ENCODE measurements around the gene MAN2A1.

- TF ChIP-seq POLR2A (IDR thresholded peaks at IDR 0.05; ENCODE audit: low read depth, low read length): no peak
- no peak for TF ChIP-seq POLR2AphosphoS5 (IDR thresholded peaks at IDR 0.05; ENCODE audit: low read depth, low read length)
These were observed 144.2 kb downstream of the MAN2A1 start for GRCh38 chr5:109833946-109834345.

All from GM12891 (cell line).